HepG2 (cell line): Measurements from ENCODE around the gene ZCCHC17. TPM values are rescaled to one million over a fixed set of nuclear protein-coding genes. Genes with fewer than 3 reads are reported as not detected.

Experiments used
- ATAC-seq: fragments of 200-7000 bp; cut with Tn5 transposase; 3 replicates; pipeline ENCODE4 v1.9.1; 2020; ENCODE audit warnings: mild to moderate bottlenecking, moderate library complexity
- BruUV-seq: library from RNA; stranded (reverse); fragments of 400-500 nt; replicated peaks from 2 replicates; lab custom pipeline; 2021; lab: Mats Ljungman, UMichigan
- CTCF ChIA-PET: fragments of 300-600 bp; formaldehyde crosslinking; extraction: SDS; loops from one replicate; lab custom pipeline; 2021; ENCODE audit warnings: low total read pairs, inconsistent platforms, low intra/inter-chr PET ratio; lab: Yijun Ruan, JAX
- POLR2A ChIA-PET: fragments of 350-600 bp; sonication (Branson Sonifier 250); formaldehyde crosslinking; loops from one replicate; lab custom pipeline; 2020; ENCODE audit warnings: antibody characterized with exemption, inconsistent platforms; lab: Yijun Ruan, JAX
- DNase-seq: peaks from one replicate; pipeline ENCODE4 v3.0.0-alpha.2; 2015; ENCODE audit warnings: low spot score
- FAIRE-seq: peaks from 3 replicates; lab custom pipeline; 2011; peaks lifted over from hg19 to GRCh38; lab: Jason Lieb, UNC
- H2AFZ ChIP-seq: one replicate; pipeline ENCODE4 v1.6.1; 2011; ENCODE audit warnings: low read length, inconsistent platforms
- H3K27ac ChIP-seq: fragments of 300-600 bp; 3 replicates; pipeline ENCODE4 v1.8.0; 2011; ENCODE audit warnings: mixed run types, mild to moderate bottlenecking, mixed read lengths, low read length, inconsistent platforms; ENCODE audit not compliant: insufficient read depth; ENCODE audit errors: extremely low read length
- H3K27me3 ChIP-seq, 2 experiments: fragments of 200-600 bp in 1 of 2; 2 replicates in 1 of 2; 3 replicates in 1 of 2; pipeline versions ENCODE4 v1.6.0 to v1.8.0; 2011; ENCODE audit warnings: low read length in 2 of 2, mild to moderate bottlenecking in 2 of 2, moderate library complexity in 2 of 2, inconsistent platforms in 1 of 2; ENCODE audit not compliant: insufficient read depth in 2 of 2, control insufficient read depth in 1 of 2
- H3K36me3 ChIP-seq, 2 experiments: fragments of 200-600 bp in 1 of 2; replicated peaks in 1 of 2; 2 replicates in 1 of 2; 3 replicates in 1 of 2; pipeline versions ENCODE4 v1.5.1 to v1.8.0; 2011; ENCODE audit warnings: low read length in 2 of 2, inconsistent platforms in 1 of 2; ENCODE audit not compliant: insufficient read depth in 2 of 2, control insufficient read depth in 1 of 2
- H3K4me1 ChIP-seq: 2 replicates; pipeline ENCODE4 v1.5.1; 2012; ENCODE audit warnings: low read length, inconsistent platforms; ENCODE audit not compliant: insufficient read depth
- H3K4me2 ChIP-seq: 2 replicates; pipeline ENCODE4 v1.6.0; 2011; ENCODE audit warnings: low read depth, low read length, inconsistent platforms
- H3K4me3 ChIP-seq, 3 experiments: fragments of 200-600 bp in 1 of 3; sonication (generic), shearing (Covaris generic) in 1 of 3; replicated peaks in 1 of 3; 2 replicates each; pipeline ENCODE4 v1.5.1; 2011 to 2016; ENCODE audit warnings: low read length in 3 of 3, inconsistent platforms in 2 of 3, low read depth in 2 of 3, mild to moderate bottlenecking in 2 of 3, control low read depth in 1 of 3, mixed read lengths in 1 of 3; ENCODE audit not compliant: insufficient read depth in 1 of 3
- H3K79me2 ChIP-seq: one replicate; pipeline ENCODE4 v1.6.1; 2011; ENCODE audit warnings: low read length, inconsistent platforms; ENCODE audit not compliant: insufficient read depth
- H3K9ac ChIP-seq: 2 replicates; pipeline ENCODE4 v1.6.0; 2011; ENCODE audit warnings: mild to moderate bottlenecking, low read depth, low read length, inconsistent platforms; ENCODE audit not compliant: insufficient read depth
- H3K9me3 ChIP-seq: 2 replicates; pipeline ENCODE4 v1.5.1; 2012; ENCODE audit warnings: mild to moderate bottlenecking, low read length
- H4K20me1 ChIP-seq: 2 replicates; pipeline ENCODE4 v1.6.0; 2011; ENCODE audit warnings: inconsistent platforms, mild to moderate bottlenecking, low read length, moderate library complexity; ENCODE audit not compliant: insufficient read depth
- GZF1 ChIP-seq: sonication (generic); formaldehyde crosslinking; IDR thresholded peaks from 2 replicates; pipeline ENCODE4 v1.5.1; 2020; ENCODE audit warnings: mild to moderate bottlenecking, missing genetic modification reagents
- IRF2 ChIP-seq: IDR thresholded peaks from 2 replicates; pipeline ENCODE4 v1.6.1; 2018; ENCODE audit warnings: missing genetic modification reagents, missing compliant biosample characterization
- MAF1 ChIP-seq: sonication (generic); formaldehyde crosslinking; IDR thresholded peaks from 2 replicates; pipeline ENCODE4 v1.5.0; 2020; ENCODE audit warnings: missing genetic modification reagents, borderline replicate concordance
- SP5 ChIP-seq: IDR thresholded peaks from 2 replicates; pipeline ENCODE4 v1.6.1; 2016; ENCODE audit warnings: low read depth, borderline replicate concordance
- TAF15 ChIP-seq: fragments of 200-400 bp; formaldehyde crosslinking; IDR thresholded peaks from one replicate; pipeline ENCODE4 v1.6.1; 2018; ENCODE audit warnings: mild to moderate bottlenecking, low read depth, low read length; ENCODE audit not compliant: poor library complexity, severe bottlenecking
- ZNF713 ChIP-seq: sonication (generic); formaldehyde crosslinking; IDR thresholded peaks from 2 replicates; pipeline ENCODE4 v1.4.0; 2020; ENCODE audit warnings: mild to moderate bottlenecking, missing genetic modification reagents
- WGBS: methylation state at CpG from one replicate; pipeline ENCODE4 v1.1.6; 2017; ENCODE audit warnings: low lambda C conversion rate; 5-methylcytosine and 5-hydroxymethylcytosine counted together
- in situ Hi-C: cut with HindIII; loops from 2 replicates; pipeline ENCODE4 v1.10.0; 2017; ENCODE audit warnings: low pct_unique_long_range_greater_than_20kb; ENCODE audit not compliant: extremely low pct_ligation_motif_present
- intact Hi-C: fragments of 100-400 bp; cut with micrococcal nuclease; formaldehyde crosslinking; loops from one replicate; pipeline ENCODE4 v1.10.0; 2022; ENCODE audit not compliant: unreplicated experiment
- polyA plus RNA-seq, 8 experiments: library from polyadenylated mRNA; depleted of rRNA in 3 of 8; stranded (reverse) in 7 of 8; unstranded in 1 of 8; fragments of >200 nt; fragmentation: Illumina TruSeq in 4 of 8; extraction: Trizol in 4 of 8; gene quantifications; 2 replicates each; pipeline versions ENCODE4 v1.2.1 to v1.2.3, GENCODE V29; 2011 to 2016; ENCODE audit warnings: low read depth in 4 of 8, missing spikeins in 1 of 8, mixed read lengths in 1 of 8; ENCODE audit not compliant: insufficient read depth in 1 of 8
- total RNA-seq, 5 experiments: library from RNA; depleted of rRNA; stranded (reverse); fragments of >200 nt; fragmentation: Illumina TruSeq; extraction: Trizol; gene quantifications; 2 replicates each; pipeline ENCODE4 v1.2.3, GENCODE V29; 2016; ENCODE audit warnings: low read depth in 1 of 5

Gene ZCCHC17
- total and polyA plus RNA-seq, 2 of the 13 experiments (the other 11 are each of a cell fraction or from before 2014, with no cell fraction given): 20.5 to 53.0 TPM

- no peaks in the 10 kb centered on the region; the same call in 1 of the 2 replicates for H3K4me1 ChIP-seq
- H2AFZ ChIP-seq: no peak overlapping the region
- in situ Hi-C loops (no loop called here), intact Hi-C loops (no loop called here)
- FAIRE-seq (no peak), ATAC-seq (no peak), DNase-seq (no peak)
- H3K36me3 ChIP-seq: peaks cover 16 to 51% of the 10 kb centered on the region in 2 experiments
- H3K4me2 ChIP-seq: no peak overlapping the region
- no peaks in the 10 kb centered on the region for H3K27me3 ChIP-seq
- POLR2A ChIA-PET: no interaction called here
- no TSS peak for BruUV-seq
- H3K27ac ChIP-seq: no peak overlapping the region
- TF ChIP-seq SP5 (CRISPR knock-in tag) (no peak), TAF15 (no peak), GZF1 (CRISPR knock-in tag) (no peak)
- WGBS: 100% methylated on average over 1 of the region's 1 CpG
- H4K20me1 ChIP-seq: no peaks in the 10 kb centered on the region
- CTCF ChIA-PET: no interaction called here
- no peaks in the 10 kb centered on the region for H3K79me2 ChIP-seq
- no peak overlapping the region for H3K4me3 ChIP-seq
- H3K9ac ChIP-seq: no peak overlapping the region
- no peaks in the 10 kb centered on the region for H3K9me3 ChIP-seq
Measured at GRCh38 chr1:31258581-31258980, 38.3 kb upstream of the ZCCHC17 start.

- Histone ChIP-seq H3K27ac (no peak overlapping the region), H3K27me3 (no peaks in the 10 kb centered on the region), H3K4me2 (no peak overlapping the region), H3K9ac (no peak overlapping the region), H3K36me3 (peaks cover 18 to 60% of the 10 kb centered on the region in 2 experiments), H3K9me3 (no peaks in the 10 kb centered on the region), H3K4me3 (no peak overlapping the region), H3K4me1 (no peaks in the 10 kb centered on the region)
- FAIRE-seq (no peak), DNase-seq (no peak)
- BruUV-seq: no TSS peak
- POLR2A ChIA-PET: interaction anchor here (0.7 kb wide), 1 partner anchor 62 kb away, joined by 3 read pairs; no protein-coding TSS in a partner anchor
- intact Hi-C loops (no loop called here), in situ Hi-C loops (no loop called here)
- TF ChIP-seq MAF1 (CRISPR knock-in tag) (no peak), ZNF713 (CRISPR knock-in tag) (no peak), IRF2 (CRISPR knock-in tag) (no peak)
- TF ChIP-seq, all 625 proteins: peak for 0
- Histone ChIP-seq H2AFZ (no peak overlapping the region), H3K79me2 (no peaks in the 10 kb centered on the region), H4K20me1 (no peaks in the 10 kb centered on the region)
- WGBS: 92% methylated on average over 3 of the region's 3 CpGs
- CTCF ChIA-PET: no interaction called here
- no peak for ATAC-seq
Measured at GRCh38 chr1:31259746-31260145, 37.1 kb upstream of the ZCCHC17 start.
